Thyroid gland (tissue), 4 donors: ENCODE data around the gene ADAMTSL3. TPM values are rescaled to one million over a fixed set of nuclear protein-coding genes. Genes with fewer than 3 reads are reported as not detected.

ENCODE experiments used
- DNase-seq, 2 donors: peaks; one replicate each; pipeline ENCODE4 v3.0.0-alpha.2; 2019
- H3K27ac ChIP-seq, 3 donors: fragments of 200-600 bp; sonication (generic); 1 replicate in 2 of 3; 2 replicates in 1 of 3; pipeline ENCODE4 v1.5.1; 2016 to 2019; ENCODE audit warnings: mild to moderate bottlenecking in 1 of 3, moderate library complexity in 1 of 3
- H3K27me3 ChIP-seq: fragments of 200-600 bp; sonication (generic); one replicate; pipeline ENCODE4 v1.5.1; 2019
- H3K36me3 ChIP-seq, 2 donors: fragments of 200-600 bp; sonication (generic); one replicate each; pipeline ENCODE4 v1.5.1; 2016 to 2019
- H3K4me1 ChIP-seq, 2 donors: fragments of 200-600 bp; sonication (generic); one replicate each; pipeline ENCODE4 v1.5.1; 2017 to 2019
- H3K4me3 ChIP-seq, 3 donors: fragments of 200-600 bp; sonication (generic); replicated peaks in 1 of 3; 1 replicate in 2 of 3; 2 replicates in 1 of 3; pipeline ENCODE4 v1.5.1; 2016; ENCODE audit warnings: mild to moderate bottlenecking in 1 of 3
- H3K9me3 ChIP-seq: fragments of 200-600 bp; sonication (generic); one replicate; pipeline ENCODE4 v1.5.1; 2017
- POLR2A ChIP-seq, 2 donors: fragments of 450-650 bp; IDR thresholded peaks; one replicate each; pipeline ENCODE4 v1.6.1; 2017; ENCODE audit warnings: antibody characterized with exemption in 2 of 2, mild to moderate bottlenecking in 2 of 2, moderate library complexity in 1 of 2
- WGBS, 2 donors: methylation state at CpG; one replicate each; pipeline ENCODE4 v1.1.5; 2017; 5-methylcytosine and 5-hydroxymethylcytosine counted together
- intact Hi-C: fragments of 100-400 bp; cut with DNase I; formaldehyde crosslinking; loops from one replicate; pipeline ENCODE4 v1.15.1; 2023
- total RNA-seq, 4 donors: library from RNA; depleted of rRNA; stranded (reverse); fragments of >200 nt; gene quantifications; one replicate each; pipeline ENCODE4 v1.2.3, GENCODE V29; 2016
- TF ChIP-seq, protein P1 (sequence below), 6 experiments: fragments of 200-600 bp in 3 of 6; fragments of 450-650 bp in 3 of 6; sonication (generic) in 3 of 6; IDR thresholded peaks; one replicate each; pipeline ENCODE4 v1.5.1; 2016 to 2019; ENCODE audit warnings: antibody characterized with exemption in 6 of 6, mild to moderate bottlenecking in 2 of 6, inconsistent platforms in 1 of 6, moderate library complexity in 1 of 6

Gene ADAMTSL3
- total RNA-seq, 4 donors from 2014 or later = 5.5 to 14.8 (median 6.5) TPM

DNA sequence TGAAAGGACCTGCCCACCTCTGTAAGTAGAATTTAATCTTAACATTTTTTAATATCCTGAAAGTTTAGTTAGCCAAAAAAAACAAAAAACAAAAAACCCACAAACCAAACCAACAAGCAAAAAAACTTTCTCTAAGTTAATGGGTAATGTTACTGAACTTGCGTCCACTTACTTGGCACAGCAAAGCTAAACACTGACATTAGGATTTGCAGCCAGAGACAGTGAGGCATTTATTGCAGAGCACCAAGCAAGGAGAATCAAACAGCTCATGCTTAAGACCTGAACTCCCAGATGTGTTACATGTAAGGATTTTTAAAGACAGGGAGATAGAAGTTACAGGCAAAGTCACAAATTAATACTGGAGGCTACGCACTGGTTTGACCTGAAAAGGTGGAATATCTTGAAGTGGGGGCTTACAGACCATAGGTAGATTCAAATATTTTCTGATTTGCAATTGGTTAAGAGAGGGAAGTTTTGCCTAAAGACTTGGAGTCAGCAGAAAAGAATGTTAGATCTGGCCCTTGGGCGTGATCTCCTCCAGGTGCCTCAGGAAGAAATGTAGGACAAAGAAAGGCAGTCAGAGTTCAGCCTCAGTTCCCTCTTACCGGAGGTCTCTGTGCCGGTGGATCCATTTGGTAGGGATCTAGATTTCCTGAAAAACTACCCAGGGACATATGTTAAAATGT lies 205.0 kb downstream of the ADAMTSL3 start:
- WGBS, 2 donors = 84 to 89% methylated on average over 5 of the region's 5 CpGs
- no peaks in the 10 kb centered on the region for H3K4me1 ChIP-seq
- H3K27ac ChIP-seq = no peak overlapping the region
- no peaks in the 10 kb centered on the region for H3K9me3 ChIP-seq
- H3K36me3 ChIP-seq = no peaks in the 10 kb centered on the region
- TF ChIP-seq POLR2A (IDR thresholded peaks at IDR 0.05) = no peak
- TF ChIP-seq, protein P1, sequence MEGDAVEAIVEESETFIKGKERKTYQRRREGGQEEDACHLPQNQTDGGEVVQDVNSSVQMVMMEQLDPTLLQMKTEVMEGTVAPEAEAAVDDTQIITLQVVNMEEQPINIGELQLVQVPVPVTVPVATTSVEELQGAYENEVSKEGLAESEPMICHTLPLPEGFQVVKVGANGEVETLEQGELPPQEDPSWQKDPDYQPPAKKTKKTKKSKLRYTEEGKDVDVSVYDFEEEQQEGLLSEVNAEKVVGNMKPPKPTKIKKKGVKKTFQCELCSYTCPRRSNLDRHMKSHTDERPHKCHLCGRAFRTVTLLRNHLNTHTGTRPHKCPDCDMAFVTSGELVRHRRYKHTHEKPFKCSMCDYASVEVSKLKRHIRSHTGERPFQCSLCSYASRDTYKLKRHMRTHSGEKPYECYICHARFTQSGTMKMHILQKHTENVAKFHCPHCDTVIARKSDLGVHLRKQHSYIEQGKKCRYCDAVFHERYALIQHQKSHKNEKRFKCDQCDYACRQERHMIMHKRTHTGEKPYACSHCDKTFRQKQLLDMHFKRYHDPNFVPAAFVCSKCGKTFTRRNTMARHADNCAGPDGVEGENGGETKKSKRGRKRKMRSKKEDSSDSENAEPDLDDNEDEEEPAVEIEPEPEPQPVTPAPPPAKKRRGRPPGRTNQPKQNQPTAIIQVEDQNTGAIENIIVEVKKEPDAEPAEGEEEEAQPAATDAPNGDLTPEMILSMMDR (IDR thresholded peaks at IDR 0.05) = no peak
- no peaks in the 10 kb centered on the region for H3K27me3 ChIP-seq
- H3K4me3 ChIP-seq = no peak overlapping the region
- DNase-seq = no peak
- intact Hi-C loops = no loop called here

- Histone ChIP-seq H3K27me3 (no peaks in the 10 kb centered on the region), H3K36me3 (no peaks in the 10 kb centered on the region), H3K27ac (no peak overlapping the region), H3K9me3 (no peaks in the 10 kb centered on the region), H3K4me3 (no peak overlapping the region), H3K4me1 (no peaks in the 10 kb centered on the region)
- 69 to 75% methylated on average over 1 of the region's 1 CpG for WGBS, 2 donors
- TF ChIP-seq, protein P1 (IDR thresholded peaks at IDR 0.05) = no peak
- TF ChIP-seq POLR2A (IDR thresholded peaks at IDR 0.05) = no peak
- no peak for DNase-seq
- intact Hi-C loops = no loop called here
Measured at GRCh38 chr15:83866692-83867091, 212.8 kb downstream of the ADAMTSL3 start.

GRCh38 chr15:83869341-83869740 lies 215.4 kb downstream of the ADAMTSL3 start:
- Histone ChIP-seq H3K27ac (no peak overlapping the region), H3K4me1 (no peaks in the 10 kb centered on the region), H3K9me3 (no peaks in the 10 kb centered on the region), H3K4me3 (no peak overlapping the region), H3K36me3 (no peaks in the 10 kb centered on the region), H3K27me3 (no peaks in the 10 kb centered on the region)
- peak in 1 of 2 donors; percentile 26 for DNase-seq
- WGBS, 2 donors = 43 to 45% methylated on average over 4 of the region's 4 CpGs
- intact Hi-C loops = no loop called here
- TF ChIP-seq POLR2A (IDR thresholded peaks at IDR 0.05) = no peak
- TF ChIP-seq, protein P1 (IDR thresholded peaks at IDR 0.05) = no peak

DNA sequence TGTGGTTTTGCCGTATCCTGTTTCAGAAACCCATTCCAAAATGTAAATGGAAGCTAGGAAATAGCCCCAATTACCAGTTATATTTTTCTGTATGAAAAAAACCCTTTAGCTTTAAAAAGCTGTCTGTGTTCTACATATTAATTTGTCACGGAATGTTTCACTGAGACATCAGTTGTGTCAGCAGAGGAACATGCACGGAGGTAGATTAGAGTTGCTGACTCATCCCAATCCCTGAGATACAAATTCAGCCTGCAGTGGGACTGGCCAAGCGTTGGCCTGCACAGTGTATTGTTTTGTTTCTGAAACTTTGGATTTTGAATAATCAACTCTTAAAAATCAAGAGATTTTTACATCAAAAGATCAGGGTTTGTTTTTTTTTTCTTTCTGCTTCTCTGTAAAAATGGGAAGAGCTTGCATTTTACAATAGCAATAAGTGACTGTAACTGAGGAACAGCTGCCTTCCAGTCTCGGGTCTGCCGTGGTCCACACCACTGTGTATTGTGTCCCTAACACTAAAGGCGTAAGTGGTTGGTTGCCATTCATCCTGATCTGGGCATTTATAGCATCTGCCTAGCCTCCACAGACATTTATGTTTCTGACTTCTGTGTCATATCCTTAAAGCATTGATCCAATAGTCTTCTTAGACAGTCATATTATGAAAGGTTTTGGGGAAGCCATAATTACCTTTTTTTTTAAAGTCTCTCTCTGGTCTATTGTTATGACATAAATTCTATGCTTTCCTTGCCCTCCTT lies 218.1 kb downstream of the ADAMTSL3 start:
- Histone ChIP-seq H3K9me3 (no peaks in the 10 kb centered on the region), H3K27me3 (no peaks in the 10 kb centered on the region), H3K36me3 (no peaks in the 10 kb centered on the region), H3K4me3 (no peak overlapping the region), H3K27ac (no peak overlapping the region), H3K4me1 (no peaks in the 10 kb centered on the region)
- no peak for DNase-seq
- no peak for TF ChIP-seq POLR2A (IDR thresholded peaks at IDR 0.05)
- TF ChIP-seq, protein P1 (IDR thresholded peaks at IDR 0.05) = no peak
- 68 to 84% methylated on average over 7 of the region's 7 CpGs for WGBS, 2 donors
- intact Hi-C loops = no loop called here

- no peaks in the 10 kb centered on the region for H3K36me3 ChIP-seq
- intact Hi-C loops = no loop called here
- 74 to 79% methylated on average over 7 of the region's 7 CpGs for WGBS, 2 donors
- no peaks in the 10 kb centered on the region for H3K9me3 ChIP-seq
- no peak overlapping the region for H3K4me3 ChIP-seq
- H3K4me1 ChIP-seq = no peaks in the 10 kb centered on the region
- H3K27me3 ChIP-seq = no peaks in the 10 kb centered on the region
- H3K27ac ChIP-seq = no peak overlapping the region
- TF ChIP-seq, protein P1 (IDR thresholded peaks at IDR 0.05) = no peak
- TF ChIP-seq POLR2A (IDR thresholded peaks at IDR 0.05) = no peak
- peak in 1 of 2 donors; percentile 3 for DNase-seq
Measured at GRCh38 chr15:83873966-83874365, 220.0 kb downstream of the ADAMTSL3 start.
